Inferior parietal cortex (tissue), 1 donor: ENCODE results near the gene PKMYT1.
A peak's percentile ranks its signal among the peaks of the same experiment; 100 is the strongest.

Experiments
- DNase-seq: peaks from one replicate; pipeline ENCODE4 v3.0.0-alpha.2; 2016; ENCODE audit errors: extremely low spot score

PKMYT1 gene

DNA sequence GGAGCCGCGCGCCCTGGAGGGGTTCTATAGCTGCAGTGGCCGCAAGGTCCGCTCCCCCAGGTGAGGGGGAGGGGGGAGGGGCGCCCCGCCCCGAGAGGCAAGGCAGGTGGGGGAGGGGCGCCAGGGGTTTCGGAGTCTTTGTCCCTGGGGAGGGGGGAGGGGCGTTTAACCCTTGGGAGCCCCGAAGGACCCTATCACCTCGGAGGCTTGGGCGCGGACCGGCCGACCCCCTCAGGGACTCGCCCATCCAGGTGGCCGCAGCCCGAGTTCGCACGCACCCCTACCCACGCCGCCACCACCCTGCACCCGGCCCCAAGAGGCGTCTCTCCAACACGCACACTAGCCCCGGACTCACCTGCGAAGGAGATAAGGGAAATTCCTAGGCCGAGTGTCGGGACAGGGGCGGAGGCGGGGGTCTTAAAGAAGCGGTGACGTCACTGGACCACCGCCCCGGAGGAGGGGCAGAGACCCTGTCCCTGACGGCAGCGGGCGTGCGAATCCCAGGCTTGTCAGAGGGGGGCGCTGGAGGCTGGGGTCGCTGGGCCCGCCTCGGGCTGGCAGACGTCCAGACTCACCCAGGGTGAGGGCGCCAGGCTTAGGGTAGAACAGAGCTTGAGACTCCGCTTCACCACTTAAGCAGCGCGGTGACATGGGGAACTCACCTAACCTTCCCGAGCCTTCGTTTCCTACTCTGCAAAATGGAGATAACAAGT, 37.7 kb upstream of the PKMYT1 start, which contains the start of gene CLDN6:
Gene CLDN6 (minus strand): TSS at position 390 of the 713 bp plus-strand sequence. CDS start 2,162 bp downstream, outside the sequence.
- DNase-seq, result no peak

DNA sequence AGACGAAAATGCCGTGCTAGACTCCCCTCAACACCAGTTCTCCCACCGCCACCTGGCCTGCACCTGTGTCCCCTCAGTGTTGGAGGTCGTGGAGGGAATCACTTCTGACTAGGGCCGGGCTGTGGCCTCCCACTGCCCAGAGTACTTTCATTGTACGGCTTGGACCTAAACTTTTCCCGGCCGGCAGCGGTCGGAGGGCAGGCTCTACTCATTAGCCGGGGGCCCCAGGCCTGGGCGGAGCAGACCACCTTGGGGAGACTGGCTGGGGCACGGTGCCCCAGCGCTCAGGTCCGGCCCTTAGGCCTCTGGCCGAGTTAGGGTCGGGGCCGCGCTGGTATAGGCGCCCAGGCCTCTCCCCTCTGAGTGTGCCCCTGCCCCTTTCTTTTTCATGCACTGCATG, 37.1 kb upstream of the PKMYT1 start:
- no peak for DNase-seq

DNA sequence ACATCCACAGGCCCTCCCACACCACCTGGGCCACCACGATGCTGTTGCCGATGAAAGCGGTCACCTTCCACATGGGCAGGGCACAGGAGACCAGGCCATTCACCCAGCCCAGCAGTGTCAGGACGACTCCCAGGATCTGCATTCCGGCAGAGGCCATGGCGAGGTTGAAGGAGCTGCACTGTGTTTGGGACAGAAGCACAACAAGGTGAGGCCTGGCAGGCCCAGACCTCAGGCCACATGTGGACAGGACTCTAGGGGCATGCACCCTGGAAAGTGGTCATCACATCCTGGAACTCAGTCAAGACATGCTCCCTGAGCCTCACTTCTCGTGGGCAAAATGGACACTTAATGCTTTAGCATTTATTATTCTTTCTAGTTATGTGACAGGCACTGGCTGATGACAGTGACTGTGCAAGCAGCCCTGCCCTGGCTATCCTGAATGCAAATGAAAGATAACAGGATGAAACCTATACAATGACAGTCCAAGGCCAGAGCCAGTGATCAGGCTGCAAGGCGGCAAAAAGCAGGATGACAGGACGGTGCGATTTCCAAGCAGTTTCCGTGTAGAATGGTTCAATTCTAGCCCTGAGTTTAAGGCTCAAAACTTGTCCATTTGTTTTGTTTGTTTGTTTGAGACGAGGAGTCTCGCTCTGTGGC, 35.7 kb upstream of the PKMYT1 start:
- DNase-seq, result no peak

DNA sequence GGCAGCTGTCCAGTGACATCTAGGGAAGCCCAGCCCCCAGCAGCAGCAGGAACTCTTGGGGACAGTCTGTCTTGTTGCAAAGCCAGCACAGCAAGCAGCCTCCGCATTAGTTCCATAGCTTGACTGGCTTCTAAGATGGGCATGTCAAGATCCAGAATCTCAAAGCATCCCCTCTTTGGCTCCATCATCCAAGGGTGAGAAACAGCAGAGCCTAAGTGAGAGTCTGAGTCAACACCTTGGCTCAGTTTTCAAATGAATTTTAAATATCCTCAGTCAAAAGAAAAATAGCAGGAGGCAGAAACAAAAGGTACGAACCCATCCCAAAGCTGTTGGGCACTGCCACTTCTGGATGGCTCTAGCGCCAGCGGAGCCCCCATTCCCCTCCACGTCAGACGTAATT, 34.7 kb upstream of the PKMYT1 start:
- DNase-seq, result no peak

DNA sequence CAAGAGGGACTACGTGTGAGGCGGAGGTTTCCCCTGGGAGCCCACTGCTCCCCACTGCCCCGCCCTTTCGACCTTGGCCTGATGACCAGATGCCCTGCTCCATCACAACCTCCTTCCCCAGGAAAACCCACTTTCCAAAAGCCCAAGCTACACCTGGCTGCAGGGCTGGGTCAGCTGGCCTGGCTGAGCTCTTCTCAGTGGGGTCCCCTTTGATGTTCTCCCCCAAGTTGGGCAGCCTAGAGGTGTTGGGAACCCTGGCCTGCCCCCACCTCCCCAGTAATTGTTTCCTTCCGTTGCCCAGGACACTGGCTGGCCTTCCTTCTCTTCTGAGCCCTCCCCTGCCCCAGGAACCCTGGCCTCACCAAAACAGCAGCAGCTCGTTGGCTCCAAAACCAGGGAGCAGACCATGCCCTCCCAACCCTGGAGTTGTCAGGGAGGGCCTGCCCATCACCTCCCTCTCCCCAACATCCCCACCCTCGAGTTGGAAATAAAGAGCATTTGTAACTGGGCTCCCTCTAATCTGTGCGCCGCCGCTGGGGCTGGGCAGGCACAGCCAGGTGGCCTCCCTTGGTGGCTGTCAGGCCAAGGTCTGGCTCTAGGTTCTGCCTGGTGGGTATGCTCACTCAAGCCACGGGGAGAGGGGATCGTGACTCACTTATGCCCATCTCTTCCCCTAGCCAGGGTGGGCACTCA, 33.9 kb upstream of the PKMYT1 start:
- no peak for DNase-seq

DNA sequence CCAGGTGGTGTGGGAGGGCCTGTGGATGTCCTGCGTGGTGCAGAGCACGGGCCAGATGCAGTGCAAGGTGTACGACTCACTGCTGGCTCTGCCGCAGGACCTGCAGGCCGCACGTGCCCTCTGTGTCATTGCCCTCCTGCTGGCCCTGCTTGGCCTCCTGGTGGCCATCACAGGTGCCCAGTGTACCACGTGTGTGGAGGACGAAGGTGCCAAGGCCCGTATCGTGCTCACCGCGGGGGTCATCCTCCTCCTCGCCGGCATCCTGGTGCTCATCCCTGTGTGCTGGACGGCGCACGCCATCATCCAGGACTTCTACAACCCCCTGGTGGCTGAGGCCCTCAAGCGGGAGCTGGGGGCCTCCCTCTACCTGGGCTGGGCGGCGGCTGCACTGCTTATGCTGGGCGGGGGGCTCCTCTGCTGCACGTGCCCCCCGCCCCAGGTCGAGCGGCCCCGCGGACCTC, 33.3 kb upstream of the PKMYT1 start:
- no peak for DNase-seq

DNA sequence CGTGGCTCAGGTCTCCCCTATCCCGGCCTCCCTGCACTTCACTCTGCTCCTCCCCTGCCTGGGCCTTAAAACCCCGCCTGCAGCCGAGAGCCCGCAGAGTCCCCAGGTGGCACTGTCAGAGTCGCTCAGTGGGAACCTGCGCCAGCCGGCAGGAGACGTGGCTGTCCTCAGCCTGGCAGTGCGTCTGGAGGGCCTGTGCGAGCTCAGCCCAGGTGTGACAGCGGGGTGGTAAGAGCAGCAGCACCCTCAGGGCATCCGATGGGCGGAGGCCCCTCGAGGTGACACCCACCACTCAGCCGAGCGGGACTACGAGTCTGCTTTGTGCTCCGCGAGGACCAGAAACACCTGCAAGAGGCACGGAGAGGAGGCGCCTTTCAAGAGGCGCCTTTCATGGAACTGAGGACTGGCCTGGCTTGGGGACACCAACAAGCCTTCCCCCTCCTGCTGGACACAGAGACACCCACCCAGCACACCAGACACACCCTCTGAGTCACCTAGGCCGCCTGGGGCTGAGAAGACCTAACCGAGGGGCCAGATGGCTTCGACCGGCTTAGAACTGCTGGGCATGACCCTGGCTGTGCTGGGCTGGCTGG, 32.7 kb upstream of the PKMYT1 start, which contains the start of gene CLDN9:
Gene CLDN9 (plus strand): TSS at position 96 of the 593 bp plus-strand sequence. CDS start 440 bp downstream, at position 536.
- no peak for DNase-seq

DNA sequence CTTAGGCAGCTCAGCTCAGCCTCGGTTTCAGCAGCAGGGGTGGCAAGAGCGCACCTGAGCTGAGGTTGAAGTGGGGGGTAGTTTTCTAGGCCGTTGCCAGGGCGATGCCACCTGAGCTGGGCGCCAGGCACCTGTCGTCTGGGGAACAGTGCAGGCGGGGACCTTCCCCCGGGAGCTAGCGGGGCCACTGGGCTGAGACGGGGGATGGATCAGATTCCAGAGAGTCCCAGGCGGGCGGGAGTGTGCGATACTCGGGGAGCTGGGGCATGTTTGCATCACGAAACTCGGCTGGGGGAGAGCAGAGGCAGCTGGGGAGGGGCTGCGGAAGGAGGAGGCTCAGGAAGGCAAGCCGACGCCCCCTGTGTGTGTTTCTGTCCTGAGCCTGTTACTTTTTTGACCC, 32.0 kb upstream of the PKMYT1 start:
- no peak for DNase-seq

DNA sequence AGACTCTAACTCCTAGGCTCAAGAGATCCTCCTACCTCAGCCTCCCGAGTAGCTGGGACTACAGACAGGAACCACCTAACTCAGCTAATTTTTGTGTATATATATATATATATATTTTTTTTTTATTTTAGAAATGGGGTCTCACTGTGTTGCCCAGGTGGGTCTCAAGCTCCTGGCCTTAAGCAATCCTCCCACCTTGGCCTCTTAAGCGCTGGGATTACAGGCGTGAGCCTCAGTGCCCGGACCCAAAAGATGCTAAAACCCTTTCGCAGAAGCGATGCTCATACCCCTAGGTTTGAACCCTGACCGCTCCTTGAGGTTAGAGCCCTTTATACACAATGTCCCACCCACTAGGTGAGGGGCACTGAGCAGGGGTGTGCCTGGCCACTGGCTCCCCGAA, 30.3 kb upstream of the PKMYT1 start:
- DNase-seq, result no peak

DNA sequence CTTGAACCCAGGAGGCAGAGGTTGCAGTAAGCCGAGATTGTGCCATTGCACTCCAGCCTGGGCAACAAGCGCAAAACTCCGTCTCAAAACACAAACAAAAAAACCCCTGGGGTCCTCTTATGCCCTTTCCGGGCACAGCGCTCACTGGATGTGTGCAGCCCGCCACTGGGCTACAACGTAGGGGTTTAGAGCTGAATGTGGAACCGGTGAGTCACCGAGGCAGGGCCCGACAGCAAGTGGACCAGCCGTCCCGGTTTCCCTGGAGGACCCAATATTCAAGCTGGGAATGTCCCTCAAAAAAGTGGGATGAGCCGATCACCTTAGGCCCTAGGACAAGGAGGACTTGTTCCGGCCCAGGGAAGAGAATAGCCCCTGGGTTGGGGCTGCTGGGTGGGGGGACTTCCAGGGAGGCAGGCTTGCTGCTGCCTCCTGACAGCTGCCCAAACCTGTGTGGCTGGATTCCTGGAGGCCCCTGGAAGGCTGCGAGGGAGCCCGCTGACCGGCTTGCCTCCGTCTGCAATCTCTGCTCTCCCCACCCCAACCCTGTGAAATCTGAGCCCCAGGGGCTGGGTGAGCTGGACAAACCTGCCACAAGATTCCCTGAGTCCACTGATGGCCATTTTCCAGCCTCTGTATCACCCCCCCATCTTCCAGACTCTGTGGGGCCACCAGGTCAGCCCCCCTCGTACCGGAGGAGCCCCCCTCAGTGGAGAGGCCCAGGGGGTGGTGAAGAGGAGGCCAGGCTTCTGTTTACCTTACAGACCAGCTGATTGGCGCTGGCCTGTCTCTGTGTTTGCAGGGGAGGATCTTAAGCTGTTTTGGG, 29.5 kb upstream of the PKMYT1 start:
- DNase-seq, result no peak

DNA sequence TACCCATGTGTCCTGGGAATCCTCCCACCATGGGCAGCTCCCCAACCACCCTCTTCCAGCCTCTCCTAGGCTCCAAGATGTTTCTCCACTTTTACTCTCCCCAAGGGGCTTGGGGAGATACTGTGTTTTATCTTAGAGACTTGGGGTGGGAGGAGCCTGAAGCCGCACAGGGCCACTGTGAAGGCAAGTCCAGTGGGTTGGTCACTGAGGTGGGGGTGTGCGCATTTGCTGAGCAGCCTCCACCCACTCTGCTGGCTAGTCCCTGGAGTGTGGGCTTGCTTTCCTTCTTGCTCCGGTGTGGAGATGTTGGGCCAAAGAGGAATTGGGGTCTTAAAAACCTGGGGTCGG, 28.4 kb upstream of the PKMYT1 start:
- no peak for DNase-seq

DNA sequence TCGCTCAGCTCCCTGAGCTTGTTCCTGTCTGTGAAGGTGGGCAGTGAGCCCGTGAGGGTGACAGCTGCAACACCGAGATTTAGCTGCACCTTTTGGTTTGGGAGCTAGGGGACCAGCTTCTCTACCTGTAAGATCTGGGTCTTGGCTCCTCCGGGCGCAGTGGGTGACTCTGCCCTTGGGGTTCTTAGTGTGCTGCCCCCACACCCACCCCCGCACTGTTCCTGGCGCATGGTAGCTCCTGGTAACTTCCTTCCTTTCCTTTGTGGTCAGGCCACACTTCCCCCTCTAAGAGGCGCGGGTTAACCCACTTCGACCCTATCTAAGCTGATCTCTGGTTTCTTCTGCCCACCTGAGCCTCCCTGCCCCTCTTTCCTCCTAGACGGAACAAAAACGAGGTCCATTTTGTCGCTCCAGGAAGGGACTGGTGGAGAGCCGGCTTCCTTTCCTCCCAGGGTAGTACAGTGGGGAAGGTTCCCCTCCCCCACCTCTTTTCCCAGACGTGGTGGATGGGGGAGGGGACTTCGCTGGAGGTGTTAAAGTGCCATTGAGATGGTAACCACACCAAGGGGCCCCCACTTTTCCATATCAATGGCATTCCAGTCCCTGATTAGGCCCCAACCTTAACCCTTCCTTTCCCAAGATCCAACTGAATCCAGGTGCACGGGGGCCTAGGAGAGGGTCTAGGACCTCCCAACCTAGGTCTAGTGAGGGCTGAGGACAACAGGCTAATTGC, 27.9 kb upstream of the PKMYT1 start:
- DNase-seq, result no peak

DNA sequence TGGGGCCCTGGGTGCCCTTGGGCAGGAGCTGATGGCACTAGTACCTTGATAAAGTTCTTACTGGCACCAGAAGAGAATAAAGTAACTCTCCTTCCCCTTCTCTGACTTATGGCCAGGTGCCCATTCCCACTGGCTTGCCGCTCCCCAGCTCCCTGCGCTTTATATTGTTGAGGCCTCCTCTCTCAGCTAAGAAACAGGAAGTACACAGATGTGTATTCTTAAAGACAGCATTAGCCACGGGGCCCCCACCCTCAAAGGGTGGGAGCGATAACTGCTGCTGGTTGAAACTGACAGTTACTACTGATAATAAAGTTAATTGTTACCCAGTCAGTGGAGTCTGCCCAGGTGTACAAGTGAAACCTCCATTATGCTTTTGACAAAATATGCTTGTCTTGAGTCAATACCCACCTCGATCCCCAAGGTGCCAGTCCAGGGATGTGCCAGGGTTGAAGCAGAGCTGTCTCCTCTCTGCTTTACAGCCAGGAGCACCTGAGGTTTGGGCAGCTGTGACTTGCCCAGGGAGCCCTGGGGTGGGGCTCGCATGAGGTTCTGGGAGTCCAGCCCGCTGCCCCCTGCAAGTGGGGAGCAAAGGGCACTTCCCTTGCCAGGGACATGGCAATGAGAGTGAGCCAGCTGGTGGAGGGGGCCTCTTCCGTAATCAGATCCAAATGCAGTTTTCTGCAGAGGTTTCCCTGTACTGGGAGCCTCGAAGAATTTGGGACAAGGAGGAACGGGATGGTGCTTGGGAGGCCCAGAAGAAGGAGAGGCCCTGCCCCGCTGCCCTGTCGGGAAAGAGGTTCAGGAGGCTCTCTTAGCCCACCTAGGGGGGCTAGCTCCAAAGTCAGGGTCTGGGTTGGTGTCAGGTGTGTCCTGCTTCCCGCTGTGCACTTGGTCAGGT, 27.1 kb upstream of the PKMYT1 start:
- no peak for DNase-seq

DNA sequence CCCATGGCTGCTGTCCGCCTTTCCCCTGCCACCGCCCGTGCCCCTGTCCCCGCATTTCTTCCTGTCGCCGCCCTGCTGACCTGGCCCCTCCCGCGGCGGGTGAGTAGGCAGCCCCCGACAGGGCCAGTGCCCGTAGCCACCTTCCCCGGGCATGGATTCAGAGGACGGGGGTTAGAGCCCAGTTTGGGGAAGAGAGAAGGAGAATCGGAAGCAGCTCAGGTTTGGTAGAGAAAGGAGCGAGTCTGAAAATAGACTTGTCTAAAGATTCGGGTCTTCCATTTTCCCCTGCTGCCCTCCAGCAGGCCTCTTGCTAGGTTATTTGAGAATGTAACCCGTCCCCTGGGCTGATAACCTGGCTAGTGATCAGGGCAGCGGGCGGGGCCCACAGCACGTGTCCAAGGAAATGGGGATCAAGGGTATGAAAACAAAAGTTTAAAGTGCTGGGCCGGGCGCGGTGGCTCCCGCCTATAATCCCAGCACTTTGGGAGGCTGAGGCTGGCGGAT, 24.6 kb upstream of the PKMYT1 start:
- no peak for DNase-seq

DNA sequence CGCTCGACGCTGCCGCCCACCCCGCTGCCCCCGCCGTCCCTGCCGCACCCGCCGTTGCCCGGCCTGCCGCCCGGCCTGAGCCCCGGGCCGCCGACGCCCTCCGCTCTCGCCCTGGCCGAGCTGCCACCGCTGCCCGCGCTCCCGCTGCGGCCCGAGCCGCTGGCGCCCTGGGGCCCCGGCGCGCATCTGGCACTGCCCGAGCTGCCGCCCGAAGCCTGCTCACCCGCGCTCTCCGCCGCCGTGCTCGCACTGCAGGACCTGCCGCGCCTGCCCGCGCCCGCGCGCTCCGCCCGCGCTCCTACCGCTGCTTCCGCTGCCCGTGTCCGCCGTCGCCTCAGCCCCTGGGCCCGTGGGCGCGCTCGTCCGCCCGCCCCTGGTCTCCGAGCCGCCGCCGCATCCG, 24.1 kb upstream of the PKMYT1 start:
- DNase-seq, result no peak

DNA sequence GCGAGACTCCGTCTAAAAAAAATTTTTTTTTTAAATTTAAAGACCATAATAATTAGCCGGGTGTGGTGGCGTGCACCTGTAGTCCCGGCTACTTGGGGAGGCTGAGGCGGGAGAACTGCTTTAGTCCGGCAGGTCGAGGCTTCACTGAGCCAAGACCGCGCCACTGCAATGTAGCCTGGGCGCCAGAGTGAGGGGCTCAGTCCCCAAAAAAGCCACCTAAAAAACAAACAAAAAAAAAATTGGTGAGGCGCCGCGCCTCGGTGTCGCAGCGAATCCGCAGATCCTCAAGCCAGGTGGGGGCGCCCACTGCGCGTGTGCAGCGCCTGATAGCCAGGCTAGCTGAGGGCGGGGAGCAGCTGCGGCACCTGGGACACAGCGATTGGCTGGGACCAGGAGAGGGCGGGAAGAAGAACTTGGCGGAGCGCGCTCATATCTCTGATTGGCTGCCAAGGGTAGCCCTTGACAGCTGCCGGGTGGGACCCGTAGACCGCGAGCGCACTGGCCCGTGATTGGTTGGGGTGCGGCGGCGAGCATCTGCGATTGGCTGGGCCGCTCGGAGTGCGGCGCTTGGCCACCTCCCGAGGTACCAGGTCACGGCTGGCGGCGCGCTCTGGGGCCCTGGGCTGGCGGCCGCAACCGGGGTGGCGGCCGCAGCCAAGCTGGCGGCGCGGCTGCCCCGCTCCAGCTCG, 23.5 kb upstream of the PKMYT1 start:
- peak; percentile 99 for DNase-seq

DNA sequence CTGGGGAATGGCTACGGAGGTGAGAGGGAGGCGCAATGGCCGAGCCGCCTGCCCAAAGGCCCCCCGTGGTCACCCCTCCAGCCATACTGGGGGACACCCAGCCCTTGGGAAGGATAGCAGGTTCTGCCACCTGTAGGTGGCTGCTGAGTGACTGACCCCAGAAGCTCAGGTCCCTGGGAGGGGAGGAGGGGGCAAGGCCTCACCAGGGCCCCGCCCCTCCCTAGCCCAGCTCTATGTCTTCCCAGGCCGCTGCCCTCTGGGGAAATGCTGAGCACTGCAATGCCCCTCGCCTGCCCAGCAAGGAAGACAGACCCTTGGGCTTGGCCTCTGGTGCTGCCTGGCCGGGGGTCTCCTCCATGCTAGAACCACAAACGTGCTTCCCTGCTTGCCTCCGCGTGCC, 21.1 kb upstream of the PKMYT1 start:
- no peak for DNase-seq

DNA sequence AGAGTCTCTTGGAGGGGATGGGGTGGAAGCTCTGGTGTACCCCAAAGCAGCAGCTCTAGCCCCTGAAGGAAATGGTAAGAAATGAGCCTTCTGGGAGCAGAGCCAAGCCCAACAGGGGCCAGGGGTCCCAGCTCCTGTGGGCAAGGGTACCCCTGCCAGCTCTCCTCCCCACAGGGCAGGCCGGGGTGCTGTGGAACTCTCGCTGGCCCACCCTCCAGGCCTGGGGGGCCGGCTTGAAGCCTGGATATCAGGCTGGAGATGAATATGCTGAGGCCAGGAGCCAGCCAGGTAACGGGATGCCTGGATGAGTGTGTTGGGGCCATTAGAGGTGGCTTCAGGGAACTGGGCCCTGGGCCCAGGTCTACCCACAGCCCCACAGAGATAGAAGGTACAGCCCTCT, 20.3 kb upstream of the PKMYT1 start:
- DNase-seq, result no peak

DNA sequence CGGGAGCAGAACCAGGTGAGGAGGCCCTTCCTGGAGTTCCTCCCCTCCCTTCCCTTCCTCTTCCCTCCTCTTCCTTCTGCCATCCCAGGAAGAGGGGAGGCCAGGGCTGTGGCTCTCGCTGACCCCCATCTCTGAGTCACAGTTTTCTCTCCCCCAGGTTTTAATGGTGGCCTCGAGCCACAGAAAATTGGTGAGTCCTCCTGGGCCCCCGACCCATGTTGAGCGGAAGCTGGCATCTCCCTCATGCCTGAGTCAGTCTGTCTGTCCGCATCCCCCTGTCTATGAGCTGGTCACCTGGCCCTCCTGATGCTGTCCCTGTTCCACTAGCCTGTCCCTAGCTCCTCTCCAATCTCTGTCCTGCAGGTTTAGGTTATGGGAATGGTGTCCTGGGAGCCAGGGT, 19.7 kb upstream of the PKMYT1 start:
- DNase-seq, result no peak
